ENCODE measurements around the gene LRP11.

DNA sequence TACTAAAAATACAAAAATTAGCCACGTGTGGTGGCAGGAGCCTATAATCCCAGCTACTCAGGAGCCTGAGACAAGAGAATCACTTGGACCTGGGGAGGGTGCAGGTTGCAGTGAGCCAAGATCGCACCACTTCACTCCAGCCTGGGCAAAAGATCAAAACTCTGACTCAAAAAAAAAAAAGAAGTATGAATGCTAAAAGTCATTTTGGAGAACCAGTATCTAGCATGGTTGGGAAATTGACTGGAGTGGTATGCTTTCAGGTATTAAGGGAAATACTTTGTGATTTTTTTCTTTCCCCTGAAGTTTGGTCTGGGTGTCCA lies 84.6 kb downstream of the LRP11 start:
- TF ChIP-seq, protein P1, sequence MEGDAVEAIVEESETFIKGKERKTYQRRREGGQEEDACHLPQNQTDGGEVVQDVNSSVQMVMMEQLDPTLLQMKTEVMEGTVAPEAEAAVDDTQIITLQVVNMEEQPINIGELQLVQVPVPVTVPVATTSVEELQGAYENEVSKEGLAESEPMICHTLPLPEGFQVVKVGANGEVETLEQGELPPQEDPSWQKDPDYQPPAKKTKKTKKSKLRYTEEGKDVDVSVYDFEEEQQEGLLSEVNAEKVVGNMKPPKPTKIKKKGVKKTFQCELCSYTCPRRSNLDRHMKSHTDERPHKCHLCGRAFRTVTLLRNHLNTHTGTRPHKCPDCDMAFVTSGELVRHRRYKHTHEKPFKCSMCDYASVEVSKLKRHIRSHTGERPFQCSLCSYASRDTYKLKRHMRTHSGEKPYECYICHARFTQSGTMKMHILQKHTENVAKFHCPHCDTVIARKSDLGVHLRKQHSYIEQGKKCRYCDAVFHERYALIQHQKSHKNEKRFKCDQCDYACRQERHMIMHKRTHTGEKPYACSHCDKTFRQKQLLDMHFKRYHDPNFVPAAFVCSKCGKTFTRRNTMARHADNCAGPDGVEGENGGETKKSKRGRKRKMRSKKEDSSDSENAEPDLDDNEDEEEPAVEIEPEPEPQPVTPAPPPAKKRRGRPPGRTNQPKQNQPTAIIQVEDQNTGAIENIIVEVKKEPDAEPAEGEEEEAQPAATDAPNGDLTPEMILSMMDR (IDR thresholded peaks at IDR 0.05; ENCODE audit: low read length), result no peak
- no peak for TF ChIP-seq EZH2 (IDR thresholded peaks at IDR 0.05; ENCODE audit: borderline replicate concordance, low read length)

Measured in OCI-LY1 (cell line).